ENCODE data around the gene NOXRED1. TPM values are rescaled to one million over a fixed set of nuclear protein-coding genes. Genes with fewer than 3 reads are reported as not detected.

NOXRED1 gene

GRCh38 chr14:77347751-77348150 lies 75.6 kb downstream of the NOXRED1 start:
- H3K4ac ChIP-seq (ENCODE audit: low read depth in 1 of 2, low read length in 2 of 2) = no peak overlapping the region
- H3K4me3 ChIP-seq (ENCODE audit: insufficient read depth in 1 of 2, low read depth in 1 of 2, low read length in 2 of 2) = no peak overlapping the region
- H3K27me3 ChIP-seq (ENCODE audit: control insufficient read depth in 1 of 2, insufficient read depth in 1 of 2, low read length in 2 of 2) = no peaks in the 10 kb centered on the region
- H4K8ac ChIP-seq (ENCODE audit: low read length) = no peak overlapping the region
- no peak overlapping the region for H3K14ac ChIP-seq (ENCODE audit: low read length in 2 of 2)
- H3K4me2 ChIP-seq (ENCODE audit: low read length, poor library complexity, severe bottlenecking) = no peak overlapping the region
- H2BK120ac ChIP-seq (ENCODE audit: low read depth, low read length) = no peak overlapping the region
- H2BK5ac ChIP-seq (ENCODE audit: low read depth, low read length, poor library complexity, severe bottlenecking) = no peak overlapping the region
- no peak overlapping the region for H3K9ac ChIP-seq (ENCODE audit: low read length)
- H2AK5ac ChIP-seq (ENCODE audit: low read length, severe bottlenecking) = no peak overlapping the region
- H3K36me3 ChIP-seq (ENCODE audit: control insufficient read depth in 1 of 2, insufficient read depth in 2 of 2, low read depth in 1 of 2, low read length in 2 of 2) = peaks cover 0 to 34% of the 10 kb centered on the region in 2 experiments
- no peak overlapping the region for H3K27ac ChIP-seq (ENCODE audit: low read length, poor library complexity, severe bottlenecking)
- no peak overlapping the region for H3K23ac ChIP-seq (ENCODE audit: low read length in 2 of 2)
- H2BK15ac ChIP-seq (ENCODE audit: low read depth, poor library complexity, severe bottlenecking) = no peak overlapping the region
- H3K4me1 ChIP-seq (ENCODE audit: control insufficient read depth, insufficient read depth, low read depth, low read length) = no peaks in the 10 kb centered on the region
- no peak for DNase-seq
- H3K18ac ChIP-seq (ENCODE audit: low read depth in 1 of 2, low read length in 2 of 2) = no peak overlapping the region
- no peak overlapping the region for H4K91ac ChIP-seq (ENCODE audit: low read length)
- H2AFZ ChIP-seq (ENCODE audit: low read depth, low read length) = no peak overlapping the region
- H3K9me3 ChIP-seq (ENCODE audit: control insufficient read depth, low read length) = no peaks in the 10 kb centered on the region
- 100% methylated on average over 1 of the region's 3 CpGs for WGBS
- H2BK12ac ChIP-seq (ENCODE audit: low read length in 2 of 2) = no peak overlapping the region
- H3K79me1 ChIP-seq (replicated peaks; ENCODE audit: low read length, poor library complexity, severe bottlenecking) = peaks cover 9% of the 10 kb centered on the region

- H3K4me1 ChIP-seq (ENCODE audit: control insufficient read depth, insufficient read depth, low read depth, low read length) = no peaks in the 10 kb centered on the region
- WGBS = 75% methylated on average over 2 of the region's 2 CpGs
- no peak overlapping the region for H3K23ac ChIP-seq (ENCODE audit: low read length in 2 of 2)
- no peak overlapping the region for H3K4me3 ChIP-seq (ENCODE audit: insufficient read depth in 1 of 2, low read depth in 1 of 2, low read length in 2 of 2)
- H3K4ac ChIP-seq (ENCODE audit: low read depth in 1 of 2, low read length in 2 of 2) = no peak overlapping the region
- no peak overlapping the region for H2AK5ac ChIP-seq (ENCODE audit: low read length, severe bottlenecking)
- no peak overlapping the region for H4K8ac ChIP-seq (ENCODE audit: low read length)
- no peak overlapping the region for H3K18ac ChIP-seq (ENCODE audit: low read depth in 1 of 2, low read length in 2 of 2)
- no peak overlapping the region for H3K9ac ChIP-seq (ENCODE audit: low read length)
- H3K27ac ChIP-seq (ENCODE audit: low read length, poor library complexity, severe bottlenecking) = no peak overlapping the region
- H2BK120ac ChIP-seq (ENCODE audit: low read depth, low read length) = no peak overlapping the region
- H2BK15ac ChIP-seq (ENCODE audit: low read depth, poor library complexity, severe bottlenecking) = no peak overlapping the region
- no peak for DNase-seq
- peaks cover 4 to 46% of the 10 kb centered on the region in 2 experiments for H3K36me3 ChIP-seq (ENCODE audit: control insufficient read depth in 1 of 2, insufficient read depth in 2 of 2, low read depth in 1 of 2, low read length in 2 of 2)
- H4K91ac ChIP-seq (ENCODE audit: low read length) = no peak overlapping the region
- H3K4me2 ChIP-seq (ENCODE audit: low read length, poor library complexity, severe bottlenecking) = no peak overlapping the region
- H2BK5ac ChIP-seq (ENCODE audit: low read depth, low read length, poor library complexity, severe bottlenecking) = no peak overlapping the region
- H3K27me3 ChIP-seq (ENCODE audit: control insufficient read depth in 1 of 2, insufficient read depth in 1 of 2, low read length in 2 of 2) = no peaks in the 10 kb centered on the region
- H3K14ac ChIP-seq (ENCODE audit: low read length in 2 of 2) = no peak overlapping the region
- peaks cover 9% of the 10 kb centered on the region for H3K79me1 ChIP-seq (replicated peaks; ENCODE audit: low read length, poor library complexity, severe bottlenecking)
- H2BK12ac ChIP-seq (ENCODE audit: low read length in 2 of 2) = no peak overlapping the region
- H2AFZ ChIP-seq (ENCODE audit: low read depth, low read length) = no peak overlapping the region
- H3K9me3 ChIP-seq (ENCODE audit: control insufficient read depth, low read length) = no peaks in the 10 kb centered on the region
These were observed 76.8 kb downstream of the NOXRED1 start for GRCh38 chr14:77346495-77346894.

- H3K9ac ChIP-seq (ENCODE audit: low read length) = no peak overlapping the region
- H4K8ac ChIP-seq (ENCODE audit: low read length) = no peak overlapping the region
These were observed 78.8 kb downstream of the NOXRED1 start for GRCh38 chr14:77344377-77344996.

More at GRCh38 chr14:77344377-77344996, 78.8 kb downstream of the NOXRED1 start:
- H3K27me3 ChIP-seq (ENCODE audit: control insufficient read depth in 1 of 2, insufficient read depth in 1 of 2, low read length in 2 of 2) = no peaks in the 10 kb centered on the region
- H3K4ac ChIP-seq (ENCODE audit: low read depth in 1 of 2, low read length in 2 of 2) = no peak overlapping the region
- H3K36me3 ChIP-seq (ENCODE audit: control insufficient read depth in 1 of 2, insufficient read depth in 2 of 2, low read depth in 1 of 2, low read length in 2 of 2) = peaks cover 12 to 49% of the 10 kb centered on the region in 2 experiments
- no peak overlapping the region for H2BK12ac ChIP-seq (ENCODE audit: low read length in 2 of 2)
- no peak overlapping the region for H3K14ac ChIP-seq (ENCODE audit: low read length in 2 of 2)
- no peak overlapping the region for H3K18ac ChIP-seq (ENCODE audit: low read depth in 1 of 2, low read length in 2 of 2)
- peaks cover 1% of the 10 kb centered on the region for H3K4me1 ChIP-seq (ENCODE audit: control insufficient read depth, insufficient read depth, low read depth, low read length)
- H3K23ac ChIP-seq (ENCODE audit: low read length in 2 of 2) = no peak overlapping the region
- no peak overlapping the region for H2AFZ ChIP-seq (ENCODE audit: low read depth, low read length)
- no peak overlapping the region for H3K4me2 ChIP-seq (ENCODE audit: low read length, poor library complexity, severe bottlenecking)
- no peak for DNase-seq
- no peak overlapping the region for H3K4me3 ChIP-seq (ENCODE audit: insufficient read depth in 1 of 2, low read depth in 1 of 2, low read length in 2 of 2)
- WGBS = 83% methylated on average over 3 of the region's 3 CpGs
- H4K91ac ChIP-seq (ENCODE audit: low read length) = no peak overlapping the region
- H2BK15ac ChIP-seq (ENCODE audit: low read depth, poor library complexity, severe bottlenecking) = no peak overlapping the region
- H2BK5ac ChIP-seq (ENCODE audit: low read depth, low read length, poor library complexity, severe bottlenecking) = no peak overlapping the region
- H3K79me1 ChIP-seq (replicated peaks; ENCODE audit: low read length, poor library complexity, severe bottlenecking) = peaks cover 11% of the 10 kb centered on the region
- no peak overlapping the region for H2BK120ac ChIP-seq (ENCODE audit: low read depth, low read length)
- H2AK5ac ChIP-seq (ENCODE audit: low read length, severe bottlenecking) = no peak overlapping the region
- H3K27ac ChIP-seq (ENCODE audit: low read length, poor library complexity, severe bottlenecking) = no peak overlapping the region
- no peaks in the 10 kb centered on the region for H3K9me3 ChIP-seq (ENCODE audit: control insufficient read depth, low read length)

Small RNA genes lying within 50 kb of the gene (small RNA-seq; reads per million reads assigned to genes)
- gene RF00404 (ENCODE audit: low read depth) = not detected

Data from mesenchymal stem cell (in vitro differentiated cells and primary cell).